Measurements from ENCODE around the gene BEAN1.
"Not testable (repeated sequence)": the region's sequence is repeated elsewhere in the genome, so short reads cannot be mapped to it uniquely, and the experiment has no call there.

The BEAN1 gene

DNA sequence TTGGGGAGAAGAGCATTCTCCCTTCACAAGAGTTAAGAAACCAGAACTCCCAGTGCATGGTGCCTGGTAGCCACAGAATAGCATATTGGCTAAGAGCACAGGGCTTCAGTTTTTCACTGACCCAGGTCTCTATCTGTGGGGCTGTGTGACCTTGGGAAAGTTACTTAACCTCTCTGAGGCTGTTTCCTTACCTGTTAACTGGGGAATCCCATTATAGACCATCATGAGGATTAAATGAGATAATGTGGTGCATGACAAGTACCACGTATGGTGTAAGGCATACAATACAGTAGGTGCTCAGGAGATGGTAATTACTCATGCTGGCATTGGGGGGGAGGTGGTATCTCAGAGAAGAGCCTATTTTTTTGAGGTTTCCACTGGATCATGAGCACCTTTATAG is 33.6 kb downstream of the BEAN1 start:
- no peak overlapping the region for H2BK120ac ChIP-seq (ENCODE audit: low read depth, low read length)
- H3K9ac ChIP-seq (ENCODE audit: low read length) = no peak overlapping the region
- no peak overlapping the region for H3K4me3 ChIP-seq (ENCODE audit: low read length)
- H3K4ac ChIP-seq (ENCODE audit: low read depth, low read length) = no peak overlapping the region
- no peak overlapping the region for H4K5ac ChIP-seq (ENCODE audit: low read length)
- WGBS (ENCODE audit: extremely low coverage, insufficient coverage, low lambda C conversion rate) = no CpG with 5 or more reads among the region's 1 CpG
- no peaks in the 10 kb centered on the region for H3K27me3 ChIP-seq (ENCODE audit: insufficient read depth, low read length, poor library complexity)
- no peak overlapping the region for H2BK15ac ChIP-seq (replicated peaks; ENCODE audit: low read depth)
- H3K79me2 ChIP-seq (ENCODE audit: control insufficient read depth, insufficient read depth, low read length) = no peaks in the 10 kb centered on the region
- no peak overlapping the region for H3K23ac ChIP-seq (ENCODE audit: low read length)
- no peak overlapping the region for H3K27ac ChIP-seq (ENCODE audit: low read depth, low read length)
- no peaks in the 10 kb centered on the region for H3K4me1 ChIP-seq (ENCODE audit: control insufficient read depth, low read depth, low read length)
- no peak overlapping the region for H2AK5ac ChIP-seq (ENCODE audit: low read length)
- H3K4me2 ChIP-seq (ENCODE audit: low read length) = no peak overlapping the region
- no peaks in the 10 kb centered on the region for H3K79me1 ChIP-seq (ENCODE audit: low read length)
- H2BK5ac ChIP-seq (ENCODE audit: low read length) = no peak overlapping the region
- DNase-seq = no peak
- H3K56ac ChIP-seq (ENCODE audit: low read length) = no peak overlapping the region
- H3K18ac ChIP-seq (ENCODE audit: low read length) = no peak overlapping the region
- no peaks in the 10 kb centered on the region for H3K36me3 ChIP-seq (ENCODE audit: control insufficient read depth, insufficient read depth, low read length)
- H4K8ac ChIP-seq (ENCODE audit: low read depth, low read length) = no peak overlapping the region

GRCh38 chr16:66462912-66463311 is 35.8 kb downstream of the BEAN1 start:
- Histone ChIP-seq H4K5ac (ENCODE audit: low read length) (no peak overlapping the region), H3K4me2 (ENCODE audit: low read length) (no peak overlapping the region), H3K4me3 (ENCODE audit: low read length) (no peak overlapping the region), H3K4ac (ENCODE audit: low read depth, low read length) (no peak overlapping the region), H3K27me3 (ENCODE audit: insufficient read depth, low read length, poor library complexity) (no peaks in the 10 kb centered on the region), H3K79me1 (ENCODE audit: low read length) (no peaks in the 10 kb centered on the region), H3K9ac (ENCODE audit: low read length) (no peak overlapping the region), H2AK5ac (ENCODE audit: low read length) (no peak overlapping the region), H3K18ac (ENCODE audit: low read length) (no peak overlapping the region), H2BK120ac (ENCODE audit: low read depth, low read length) (no peak overlapping the region), H2BK5ac (ENCODE audit: low read length) (no peak overlapping the region), H4K8ac (ENCODE audit: low read depth, low read length) (no peak overlapping the region), H3K36me3 (ENCODE audit: control insufficient read depth, insufficient read depth, low read length) (no peaks in the 10 kb centered on the region), H3K4me1 (ENCODE audit: control insufficient read depth, low read depth, low read length) (no peaks in the 10 kb centered on the region), H3K56ac (ENCODE audit: low read length) (no peak overlapping the region), H3K79me2 (ENCODE audit: control insufficient read depth, insufficient read depth, low read length) (no peaks in the 10 kb centered on the region), H2BK15ac (replicated peaks; ENCODE audit: low read depth) (no peak overlapping the region), H3K23ac (ENCODE audit: low read length) (no peak overlapping the region), H3K27ac (ENCODE audit: low read depth, low read length) (no peak overlapping the region)
- no peak for DNase-seq
- no CpG with 5 or more reads among the region's 1 CpG for WGBS (ENCODE audit: extremely low coverage, insufficient coverage, low lambda C conversion rate)

- not testable (repeated sequence) for H3K27me3 ChIP-seq (ENCODE audit: insufficient read depth, low read length, poor library complexity); H2BK5ac ChIP-seq (ENCODE audit: low read length); H4K5ac ChIP-seq (ENCODE audit: low read length); H3K9ac ChIP-seq (ENCODE audit: low read length); H4K8ac ChIP-seq (ENCODE audit: low read depth, low read length); H3K27ac ChIP-seq (ENCODE audit: low read depth, low read length); H2BK15ac ChIP-seq (replicated peaks; ENCODE audit: low read depth); H3K18ac ChIP-seq (ENCODE audit: low read length); H3K4me2 ChIP-seq (ENCODE audit: low read length); H3K79me1 ChIP-seq (ENCODE audit: low read length); H3K23ac ChIP-seq (ENCODE audit: low read length); H3K56ac ChIP-seq (ENCODE audit: low read length); H3K79me2 ChIP-seq (ENCODE audit: control insufficient read depth, insufficient read depth, low read length); H3K36me3 ChIP-seq (ENCODE audit: control insufficient read depth, insufficient read depth, low read length); H2BK120ac ChIP-seq (ENCODE audit: low read depth, low read length); H3K4ac ChIP-seq (ENCODE audit: low read depth, low read length); DNase-seq; H3K4me1 ChIP-seq (ENCODE audit: control insufficient read depth, low read depth, low read length); H3K4me3 ChIP-seq (ENCODE audit: low read length); H2AK5ac ChIP-seq (ENCODE audit: low read length)
- WGBS (ENCODE audit: extremely low coverage, insufficient coverage, low lambda C conversion rate) = no CpG with 5 or more reads among the region's 6 CpGs
Observed at GRCh38 chr16:66465946-66466345, 38.9 kb downstream of the BEAN1 start.

DNA sequence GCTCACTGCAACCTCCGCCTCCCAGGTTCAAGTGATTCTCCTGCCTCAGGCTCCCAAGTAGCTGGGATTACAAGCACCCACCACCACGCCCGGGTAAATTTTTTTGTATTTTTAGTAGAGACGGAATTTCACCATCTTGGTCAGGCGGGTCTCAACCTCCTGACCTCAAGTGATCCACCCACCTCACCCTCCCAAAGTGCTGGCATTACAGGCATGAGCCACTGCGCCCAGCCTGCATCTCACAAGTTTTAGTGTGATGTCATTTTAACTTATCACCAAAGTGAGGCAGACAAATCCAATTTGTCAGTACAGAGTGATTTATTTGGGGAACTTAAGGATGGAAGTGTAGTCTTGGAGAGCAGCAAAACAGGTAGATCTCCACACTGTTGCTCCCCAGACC is 39.5 kb downstream of the BEAN1 start:
- H3K79me1 ChIP-seq (ENCODE audit: low read length); H3K4me3 ChIP-seq (ENCODE audit: low read length); H2BK5ac ChIP-seq (ENCODE audit: low read length); H2AK5ac ChIP-seq (ENCODE audit: low read length); H4K8ac ChIP-seq (ENCODE audit: low read depth, low read length); H3K9ac ChIP-seq (ENCODE audit: low read length); H2BK15ac ChIP-seq (replicated peaks; ENCODE audit: low read depth); H3K27ac ChIP-seq (ENCODE audit: low read depth, low read length); H3K79me2 ChIP-seq (ENCODE audit: control insufficient read depth, insufficient read depth, low read length); H3K4me1 ChIP-seq (ENCODE audit: control insufficient read depth, low read depth, low read length); H4K5ac ChIP-seq (ENCODE audit: low read length); H2BK120ac ChIP-seq (ENCODE audit: low read depth, low read length); H3K23ac ChIP-seq (ENCODE audit: low read length); H3K4me2 ChIP-seq (ENCODE audit: low read length); DNase-seq; H3K18ac ChIP-seq (ENCODE audit: low read length); H3K36me3 ChIP-seq (ENCODE audit: control insufficient read depth, insufficient read depth, low read length); H3K4ac ChIP-seq (ENCODE audit: low read depth, low read length); H3K27me3 ChIP-seq (ENCODE audit: insufficient read depth, low read length, poor library complexity); H3K56ac ChIP-seq (ENCODE audit: low read length): not testable (repeated sequence)
- WGBS (ENCODE audit: extremely low coverage, insufficient coverage, low lambda C conversion rate) = no CpG with 5 or more reads among the region's 6 CpGs

- no peak overlapping the region for H3K4ac ChIP-seq (ENCODE audit: low read depth, low read length)
- no peaks in the 10 kb centered on the region for H3K36me3 ChIP-seq (ENCODE audit: control insufficient read depth, insufficient read depth, low read length)
- no peak for DNase-seq
- no peak overlapping the region for H3K56ac ChIP-seq (ENCODE audit: low read length)
- H3K9ac ChIP-seq (ENCODE audit: low read length) = no peak overlapping the region
- no peak overlapping the region for H3K18ac ChIP-seq (ENCODE audit: low read length)
- no peaks in the 10 kb centered on the region for H3K79me1 ChIP-seq (ENCODE audit: low read length)
- no peak overlapping the region for H2BK15ac ChIP-seq (replicated peaks; ENCODE audit: low read depth)
- H3K23ac ChIP-seq (ENCODE audit: low read length) = no peak overlapping the region
- H3K4me1 ChIP-seq (ENCODE audit: control insufficient read depth, low read depth, low read length) = no peaks in the 10 kb centered on the region
- H3K27ac ChIP-seq (ENCODE audit: low read depth, low read length) = no peak overlapping the region
- no peak overlapping the region for H2AK5ac ChIP-seq (ENCODE audit: low read length)
- no peak overlapping the region for H3K4me2 ChIP-seq (ENCODE audit: low read length)
- H3K4me3 ChIP-seq (ENCODE audit: low read length) = no peak overlapping the region
- no peak overlapping the region for H2BK5ac ChIP-seq (ENCODE audit: low read length)
- H4K5ac ChIP-seq (ENCODE audit: low read length) = no peak overlapping the region
- H2BK120ac ChIP-seq (ENCODE audit: low read depth, low read length) = no peak overlapping the region
- no peaks in the 10 kb centered on the region for H3K79me2 ChIP-seq (ENCODE audit: control insufficient read depth, insufficient read depth, low read length)
- no peak overlapping the region for H4K8ac ChIP-seq (ENCODE audit: low read depth, low read length)
- H3K27me3 ChIP-seq (ENCODE audit: insufficient read depth, low read length, poor library complexity) = no peaks in the 10 kb centered on the region
- no CpG with 5 or more reads among the region's 5 CpGs for WGBS (ENCODE audit: extremely low coverage, insufficient coverage, low lambda C conversion rate)
Observed at GRCh38 chr16:66467611-66468010, 40.5 kb downstream of the BEAN1 start.

DNA sequence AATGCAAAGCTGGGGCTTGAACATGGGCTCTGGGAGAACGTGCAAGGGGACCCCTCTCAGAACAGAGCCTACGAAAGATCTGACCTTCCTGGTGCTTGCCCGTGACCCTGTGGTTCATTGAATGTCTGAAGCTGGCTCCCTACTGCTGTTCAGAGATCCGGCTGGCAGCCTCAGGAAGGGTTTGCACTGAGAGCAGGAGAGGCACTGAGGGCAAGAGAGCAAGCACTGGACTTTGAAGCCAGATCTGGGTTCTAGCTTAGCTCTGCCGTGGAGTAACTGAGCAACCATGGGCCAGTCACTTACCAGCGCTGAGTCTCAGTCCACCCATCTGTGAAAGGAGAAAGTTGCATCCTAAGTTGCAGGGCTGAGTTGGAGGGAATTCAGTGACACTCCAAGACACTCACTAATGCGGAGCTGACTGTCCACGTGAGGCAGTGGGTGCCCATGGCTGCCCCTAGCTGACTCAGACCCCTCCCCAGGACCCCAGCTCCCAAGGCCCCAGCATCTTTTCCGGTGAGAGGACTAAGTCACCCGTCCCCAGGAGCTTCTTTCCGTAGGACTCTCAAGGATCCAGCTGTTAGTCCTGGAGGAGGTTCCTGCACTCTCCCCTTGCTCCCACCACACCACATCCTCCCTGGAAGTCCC is 41.3 kb downstream of the BEAN1 start:
- Histone ChIP-seq H3K79me2 (ENCODE audit: control insufficient read depth, insufficient read depth, low read length) (no peaks in the 10 kb centered on the region), H3K9ac (ENCODE audit: low read length) (no peak overlapping the region), H3K4me2 (ENCODE audit: low read length) (no peak overlapping the region), H2AK5ac (ENCODE audit: low read length) (no peak overlapping the region), H3K36me3 (ENCODE audit: control insufficient read depth, insufficient read depth, low read length) (no peaks in the 10 kb centered on the region), H3K4me3 (ENCODE audit: low read length) (no peak overlapping the region), H4K5ac (ENCODE audit: low read length) (no peak overlapping the region), H3K79me1 (ENCODE audit: low read length) (no peaks in the 10 kb centered on the region), H3K23ac (ENCODE audit: low read length) (no peak overlapping the region), H2BK5ac (ENCODE audit: low read length) (no peak overlapping the region), H2BK120ac (ENCODE audit: low read depth, low read length) (no peak overlapping the region), H3K4me1 (ENCODE audit: control insufficient read depth, low read depth, low read length) (no peaks in the 10 kb centered on the region), H3K27ac (ENCODE audit: low read depth, low read length) (no peak overlapping the region), H3K56ac (ENCODE audit: low read length) (no peak overlapping the region), H3K27me3 (ENCODE audit: insufficient read depth, low read length, poor library complexity) (no peaks in the 10 kb centered on the region), H3K4ac (ENCODE audit: low read depth, low read length) (no peak overlapping the region), H2BK15ac (replicated peaks; ENCODE audit: low read depth) (no peak overlapping the region), H4K8ac (ENCODE audit: low read depth, low read length) (no peak overlapping the region), H3K18ac (ENCODE audit: low read length) (no peak overlapping the region)
- DNase-seq = no peak
- no CpG with 5 or more reads among the region's 11 CpGs for WGBS (ENCODE audit: extremely low coverage, insufficient coverage, low lambda C conversion rate)

Data from mesendoderm (in vitro differentiated cells).